SK-N-SH (cell line): ENCODE measurements around the gene RMND1. TPM values are rescaled to one million over a fixed set of nuclear protein-coding genes. Genes with fewer than 3 reads are reported as not detected.
A peak's percentile ranks its signal among the peaks of the same experiment; 100 is the strongest.

ENCODE experiments used
- CTCF ChIA-PET: fragments of 300-600, 350-600 bp; formaldehyde crosslinking; extraction: SDS; loops from one replicate; lab custom pipeline; 2021; lab: Yijun Ruan, JAX
- POLR2A ChIA-PET: fragments of 350-600 bp; sonication (Branson Sonifier 250); formaldehyde crosslinking; extraction: SDS; loops from one replicate; lab custom pipeline; 2020; ENCODE audit warnings: antibody characterized with exemption, inconsistent platforms; lab: Yijun Ruan, JAX
- DNase-seq: peaks from one replicate; pipeline ENCODE4 v3.0.0; 2012
- H2AFZ ChIP-seq: fragments of 200-600 bp; sonication (generic); 2 replicates; pipeline ENCODE4 v1.8.1; 2016; ENCODE audit warnings: antibody characterized with exemption, mild to moderate bottlenecking, low read depth
- H3F3A ChIP-seq: fragments of 200-600 bp; sonication (generic); replicated peaks from 2 replicates; pipeline ENCODE3; 2016; ENCODE audit warnings: antibody characterized with exemption, mild to moderate bottlenecking; ENCODE audit not compliant: insufficient read depth
- H3K27ac ChIP-seq, 2 experiments: fragments of 200-500 bp in 1 of 2; fragments of 200-600 bp in 1 of 2; sonication (Bioruptor generic) in 1 of 2; sonication (generic), shearing (Covaris generic) in 1 of 2; 2 replicates each; pipeline versions ENCODE4 v1.5.1 to v1.6.1; 2014 to 2016; ENCODE audit warnings: low read depth in 2 of 2, inconsistent platforms in 1 of 2, low read length in 1 of 2, mild to moderate bottlenecking in 1 of 2, mixed read lengths in 1 of 2
- H3K27me3 ChIP-seq: fragments of 200-600 bp; sonication (generic), shearing (Covaris generic); 2 replicates; pipeline ENCODE4 v1.6.1; 2016; ENCODE audit warnings: mixed run types; ENCODE audit not compliant: insufficient read depth
- H3K36me3 ChIP-seq, 2 experiments: fragments of 200-500 bp in 1 of 2; fragments of 200-600 bp in 1 of 2; sonication (Bioruptor generic) in 1 of 2; sonication (generic) in 1 of 2; replicated peaks in 1 of 2; 2 replicates each; pipeline versions ENCODE3 to v1.5.1; 2014 to 2016; ENCODE audit warnings: low read length in 1 of 2, mild to moderate bottlenecking in 1 of 2; ENCODE audit not compliant: insufficient read depth in 2 of 2, control insufficient read depth in 1 of 2
- H3K4me1 ChIP-seq, 2 experiments: fragments of 200-500 bp in 1 of 2; fragments of 200-600 bp in 1 of 2; sonication (Bioruptor generic) in 1 of 2; sonication (generic), shearing (Covaris generic) in 1 of 2; 2 replicates each; pipeline versions ENCODE4 v1.5.1 to v1.6.1; 2014 to 2016; ENCODE audit warnings: low read depth in 1 of 2, low read length in 1 of 2, mixed run types in 1 of 2; ENCODE audit not compliant: insufficient read depth in 2 of 2, control insufficient read depth in 1 of 2
- H3K4me2 ChIP-seq: fragments of 200-600 bp; sonication (generic), shearing (Covaris generic); 2 replicates; pipeline ENCODE4 v1.6.1; 2017; ENCODE audit warnings: mixed run types
- H3K4me3 ChIP-seq, 2 experiments: fragments of 200-500 bp in 1 of 2; fragments of 200-600 bp in 1 of 2; sonication (Bioruptor generic) in 1 of 2; sonication (generic), shearing (Covaris generic) in 1 of 2; 2 replicates each; pipeline versions ENCODE4 v1.5.1 to v1.8.1; 2014 to 2016; ENCODE audit warnings: low read depth in 2 of 2, inconsistent platforms in 1 of 2, low read length in 1 of 2, mild to moderate bottlenecking in 1 of 2, mixed read lengths in 1 of 2, moderate library complexity in 1 of 2
- H3K79me2 ChIP-seq: fragments of 200-600 bp; sonication (generic); 2 replicates; pipeline ENCODE4 v1.8.1; 2017; ENCODE audit warnings: mild to moderate bottlenecking; ENCODE audit not compliant: insufficient read depth
- H3K9ac ChIP-seq: fragments of 200-600 bp; sonication (generic); 2 replicates; pipeline ENCODE4 v1.6.1; 2017; ENCODE audit warnings: mixed run types
- H3K9me2 ChIP-seq: fragments of 200-600 bp; sonication (generic); 2 replicates; pipeline ENCODE4 v1.6.1; 2017; ENCODE audit warnings: mixed run types
- H3K9me3 ChIP-seq: fragments of 200-600 bp; sonication (generic); 2 replicates; pipeline ENCODE4 v1.6.1; 2017; ENCODE audit warnings: mixed run types, mild to moderate bottlenecking, moderate library complexity
- H4K20me1 ChIP-seq: fragments of 200-600 bp; sonication (generic); 2 replicates; pipeline ENCODE4 v1.6.1; 2017; ENCODE audit warnings: mild to moderate bottlenecking, mixed run types; ENCODE audit not compliant: insufficient read depth
- CHD2 ChIP-seq: fragments of 150-350 bp; IDR thresholded peaks from 2 replicates; pipeline ENCODE4 v1.6.1; 2018; ENCODE audit warnings: low read length; ENCODE audit not compliant: partially characterized antibody
- ELF1 ChIP-seq: IDR thresholded peaks from 2 replicates; pipeline ENCODE4 v1.4.0; 2012
- EP300 ChIP-seq, 2 experiments: IDR thresholded peaks; 2 replicates each; pipeline versions ENCODE4 v1.4.0 to v1.6.1; 2012; ENCODE audit warnings: borderline replicate concordance in 1 of 2, low read depth in 1 of 2, low read length in 1 of 2
- EZH2phosphoT487 ChIP-seq: fragments of 200-600 bp; sonication (generic); IDR thresholded peaks from 2 replicates; pipeline ENCODE4 v1.6.1; 2017; ENCODE audit warnings: low read depth, mixed run types, mild to moderate bottlenecking, antibody characterized with exemption, moderate library complexity, borderline replicate concordance
- FOSL2 ChIP-seq: IDR thresholded peaks from 2 replicates; pipeline ENCODE4 v1.4.0; 2012; ENCODE audit warnings: low read depth, mild to moderate bottlenecking, moderate library complexity, borderline replicate concordance
- FOXJ3 ChIP-seq: sonication (generic); formaldehyde crosslinking; IDR thresholded peaks from 2 replicates; pipeline ENCODE4 v1.5.1; 2020; ENCODE audit warnings: mild to moderate bottlenecking, missing genetic modification reagents
- GABPA ChIP-seq: IDR thresholded peaks from 2 replicates; pipeline ENCODE4 v1.4.0; 2012; ENCODE audit warnings: low read depth, mild to moderate bottlenecking
- GATA2 ChIP-seq: sonication (generic); formaldehyde crosslinking; IDR thresholded peaks from 2 replicates; pipeline ENCODE4 v1.5.0; 2020; ENCODE audit warnings: mild to moderate bottlenecking, missing genetic modification reagents
- JUND ChIP-seq: IDR thresholded peaks from 2 replicates; pipeline ENCODE4 v1.4.0; 2012
- NFIC ChIP-seq: IDR thresholded peaks from 2 replicates; pipeline ENCODE4 v1.4.0; 2012; ENCODE audit warnings: borderline replicate concordance
- NRF1 ChIP-seq: IDR thresholded peaks from 2 replicates; pipeline ENCODE4 v1.6.1; 2012; ENCODE audit warnings: low read depth, mild to moderate bottlenecking, low read length
- POLR2AphosphoS5 ChIP-seq: IDR thresholded peaks from 2 replicates; pipeline ENCODE4 v1.6.1; 2012; ENCODE audit warnings: low read depth, low read length
- RAD21 ChIP-seq: IDR thresholded peaks from 2 replicates; pipeline ENCODE4 v1.6.1; 2012; ENCODE audit warnings: mild to moderate bottlenecking, low read length
- RCOR1 ChIP-seq: fragments of 150-350 bp; IDR thresholded peaks from 2 replicates; pipeline ENCODE4 v1.6.1; 2017; ENCODE audit warnings: antibody characterized with exemption, low read length
- RFX5 ChIP-seq: IDR thresholded peaks from 2 replicates; pipeline ENCODE4 v1.6.1; 2012; ENCODE audit warnings: mild to moderate bottlenecking, improper control_type of control experiment, low read length
- RXRA ChIP-seq: IDR thresholded peaks from 2 replicates; pipeline ENCODE4 v1.4.0; 2012; ENCODE audit warnings: low read depth, mild to moderate bottlenecking, borderline replicate concordance
- SMC3 ChIP-seq: IDR thresholded peaks from 2 replicates; pipeline ENCODE4 v1.6.1; 2012; ENCODE audit warnings: low read depth, low read length, improper control_type of control experiment
- TAF1 ChIP-seq: IDR thresholded peaks from 2 replicates; pipeline ENCODE4 v1.6.1; 2012; ENCODE audit warnings: low read depth, mild to moderate bottlenecking, low read length, moderate library complexity, borderline replicate concordance
- TCF12 ChIP-seq: IDR thresholded peaks from 2 replicates; pipeline ENCODE4 v1.4.0; 2012
- TEAD4 ChIP-seq: IDR thresholded peaks from 2 replicates; pipeline ENCODE4 v1.4.0; 2012; ENCODE audit warnings: mild to moderate bottlenecking, borderline replicate concordance; ENCODE audit not compliant: insufficient read depth
- YY1 ChIP-seq: IDR thresholded peaks from 2 replicates; pipeline ENCODE4 v1.4.0; 2012; ENCODE audit warnings: low read depth, mild to moderate bottlenecking
- WGBS: methylation state at CpG from one replicate; pipeline ENCODE4 v1.1.6; 2017; ENCODE audit warnings: low lambda C conversion rate; 5-methylcytosine and 5-hydroxymethylcytosine counted together
- polyA plus RNA-seq, 3 experiments: library from polyadenylated mRNA; depleted of rRNA; stranded (reverse); fragments of >200 nt; gene quantifications; 2 replicates each; pipeline ENCODE4 v1.2.3, GENCODE V29; 2012
- TF ChIP-seq, protein P1 (sequence below): fragments of 150-350 bp; IDR thresholded peaks from 2 replicates; pipeline ENCODE4 v1.6.1; 2016; ENCODE audit warnings: mild to moderate bottlenecking, low read depth, low read length
- TF ChIP-seq, protein P2 (sequence below): fragments of 150-350 bp; IDR thresholded peaks from 2 replicates; pipeline ENCODE4 v1.6.1; 2017; ENCODE audit warnings: antibody characterized with exemption, low read length, low read depth, borderline replicate concordance
- TF ChIP-seq, protein P3 (sequence below): IDR thresholded peaks from 2 replicates; pipeline ENCODE4 v1.4.0; 2012; ENCODE audit warnings: low read depth, borderline replicate concordance

Gene RMND1
- polyA plus RNA-seq, 1 of the 3 experiments (the other 2 are of a cell fraction), result 14.8 TPM

DNA sequence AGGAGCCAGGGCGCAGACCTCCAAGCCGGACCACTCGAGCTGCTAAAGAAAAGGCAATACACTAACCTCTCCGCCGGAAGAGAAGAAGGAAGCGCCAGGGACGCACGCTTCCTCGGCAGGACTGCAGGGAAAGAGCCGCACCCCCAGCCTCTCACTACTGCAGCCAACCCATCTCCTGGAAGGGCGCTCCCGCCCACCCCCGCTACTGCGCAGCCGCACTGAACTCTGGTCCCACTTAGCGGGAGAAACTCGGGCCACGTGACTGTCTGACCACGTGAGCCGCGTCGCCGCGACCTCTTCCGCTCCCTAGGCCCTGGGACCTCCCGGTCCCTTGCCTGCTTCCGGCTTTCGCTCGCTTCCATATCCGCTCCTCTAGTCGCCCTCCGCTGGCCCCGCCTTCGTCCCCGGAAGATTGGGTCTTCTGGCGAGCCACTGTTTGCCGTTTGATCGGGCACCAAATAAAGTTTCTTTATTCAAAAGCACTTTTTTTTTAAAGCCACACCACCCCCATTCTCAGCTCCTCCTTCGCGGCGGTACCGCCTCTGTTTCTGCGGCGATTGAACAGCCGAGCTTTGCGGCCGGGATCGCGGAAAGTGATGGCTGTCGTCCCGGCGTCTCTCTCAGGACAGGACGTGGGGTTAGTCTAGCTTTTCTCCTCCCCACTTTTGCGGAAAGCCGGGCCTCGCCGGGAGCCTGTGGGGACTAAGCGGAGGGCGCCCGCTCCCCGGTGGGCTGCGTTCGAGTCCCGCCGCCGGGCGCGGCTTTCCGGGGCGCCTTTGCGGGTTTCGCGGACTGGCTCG lies at the start of gene RMND1 (continued):
- TF ChIP-seq RXRA (no peak), YY1 (peak; percentile 72), FOXJ3 (CRISPR knock-in tag) (peak; percentile 68; the same call in 1 of the 2 replicates), TEAD4 (no peak), NFIC (no peak), NRF1 (peak; percentile 81), CHD2 (peak; percentile 81), JUND (0 out of 2 replicates have a peak, but pooled peaks have one; percentile 17), SMC3 (no peak), GABPA (peak; percentile 90)
- TF ChIP-seq, protein P1, sequence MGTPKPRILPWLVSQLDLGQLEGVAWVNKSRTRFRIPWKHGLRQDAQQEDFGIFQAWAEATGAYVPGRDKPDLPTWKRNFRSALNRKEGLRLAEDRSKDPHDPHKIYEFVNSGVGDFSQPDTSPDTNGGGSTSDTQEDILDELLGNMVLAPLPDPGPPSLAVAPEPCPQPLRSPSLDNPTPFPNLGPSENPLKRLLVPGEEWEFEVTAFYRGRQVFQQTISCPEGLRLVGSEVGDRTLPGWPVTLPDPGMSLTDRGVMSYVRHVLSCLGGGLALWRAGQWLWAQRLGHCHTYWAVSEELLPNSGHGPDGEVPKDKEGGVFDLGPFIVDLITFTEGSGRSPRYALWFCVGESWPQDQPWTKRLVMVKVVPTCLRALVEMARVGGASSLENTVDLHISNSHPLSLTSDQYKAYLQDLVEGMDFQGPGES, result no peak
- TF ChIP-seq, protein P2, sequence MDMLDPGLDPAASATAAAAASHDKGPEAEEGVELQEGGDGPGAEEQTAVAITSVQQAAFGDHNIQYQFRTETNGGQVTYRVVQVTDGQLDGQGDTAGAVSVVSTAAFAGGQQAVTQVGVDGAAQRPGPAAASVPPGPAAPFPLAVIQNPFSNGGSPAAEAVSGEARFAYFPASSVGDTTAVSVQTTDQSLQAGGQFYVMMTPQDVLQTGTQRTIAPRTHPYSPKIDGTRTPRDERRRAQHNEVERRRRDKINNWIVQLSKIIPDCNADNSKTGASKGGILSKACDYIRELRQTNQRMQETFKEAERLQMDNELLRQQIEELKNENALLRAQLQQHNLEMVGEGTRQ, result peak; percentile 99

DNA sequence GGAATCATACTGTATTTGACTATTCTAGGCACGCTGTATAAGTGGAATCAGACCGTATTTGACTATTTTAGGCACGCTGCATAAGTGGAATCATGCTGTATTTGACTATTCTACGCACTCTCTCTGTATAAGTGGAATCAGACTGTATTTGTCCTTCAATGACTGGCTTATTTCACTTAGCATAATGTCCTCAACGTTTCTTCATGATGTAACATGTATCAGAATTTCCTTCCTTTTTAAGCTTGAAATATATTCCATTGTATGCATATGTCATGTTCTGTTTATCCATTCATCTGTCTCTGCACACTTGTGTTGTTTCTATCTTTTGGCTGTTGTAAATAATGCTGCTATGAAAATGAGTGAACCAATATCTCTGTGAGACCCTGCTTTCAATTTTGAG lies 47.6 kb upstream of the RMND1 start:
- H3K36me3 ChIP-seq, result no peaks in the 10 kb centered on the region
- H3K27ac ChIP-seq, result no peak overlapping the region
- H3K9me3 ChIP-seq, result no peaks in the 10 kb centered on the region
- H3K27me3 ChIP-seq, result peaks cover 13% of the 10 kb centered on the region; the same call in 1 of the 2 replicates
- DNase-seq, result no peak
- H3K4me3 ChIP-seq, result no peak overlapping the region
- no peaks in the 10 kb centered on the region for H4K20me1 ChIP-seq
- no peaks in the 10 kb centered on the region for H3K4me1 ChIP-seq
- H2AFZ ChIP-seq, result no peak overlapping the region
- no peaks in the 10 kb centered on the region for H3K79me2 ChIP-seq
- POLR2A ChIA-PET, result no interaction called here
- H3K9ac ChIP-seq, result no peak overlapping the region
- 8% methylated on average over 5 of the region's 5 CpGs for WGBS
- CTCF ChIA-PET, result no interaction called here
- no peak overlapping the region for H3K4me2 ChIP-seq
- TF ChIP-seq EP300 (IDR thresholded peaks at IDR 0.05; ENCODE audit: borderline replicate concordance in 1 of 2, low read depth in 1 of 2, low read length in 1 of 2) (no peak), FOSL2 (no peak), TCF12 (no peak), NRF1 (no peak), NFIC (no peak), EZH2phosphoT487 (no peak), RAD21 (no peak), GABPA (no peak), JUND (no peak), RCOR1 (no peak), POLR2AphosphoS5 (no peak), RFX5 (no peak), YY1 (no peak), GATA2 (CRISPR knock-in tag) (no peak), TAF1 (no peak), ELF1 (no peak), CHD2 (no peak), FOXJ3 (CRISPR knock-in tag) (no peak)
- TF ChIP-seq, protein P1, result no peak
- TF ChIP-seq, protein P3, sequence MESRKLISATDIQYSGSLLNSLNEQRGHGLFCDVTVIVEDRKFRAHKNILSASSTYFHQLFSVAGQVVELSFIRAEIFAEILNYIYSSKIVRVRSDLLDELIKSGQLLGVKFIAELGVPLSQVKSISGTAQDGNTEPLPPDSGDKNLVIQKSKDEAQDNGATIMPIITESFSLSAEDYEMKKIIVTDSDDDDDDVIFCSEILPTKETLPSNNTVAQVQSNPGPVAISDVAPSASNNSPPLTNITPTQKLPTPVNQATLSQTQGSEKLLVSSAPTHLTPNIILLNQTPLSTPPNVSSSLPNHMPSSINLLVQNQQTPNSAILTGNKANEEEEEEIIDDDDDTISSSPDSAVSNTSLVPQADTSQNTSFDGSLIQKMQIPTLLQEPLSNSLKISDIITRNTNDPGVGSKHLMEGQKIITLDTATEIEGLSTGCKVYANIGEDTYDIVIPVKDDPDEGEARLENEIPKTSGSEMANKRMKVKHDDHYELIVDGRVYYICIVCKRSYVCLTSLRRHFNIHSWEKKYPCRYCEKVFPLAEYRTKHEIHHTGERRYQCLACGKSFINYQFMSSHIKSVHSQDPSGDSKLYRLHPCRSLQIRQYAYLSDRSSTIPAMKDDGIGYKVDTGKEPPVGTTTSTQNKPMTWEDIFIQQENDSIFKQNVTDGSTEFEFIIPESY, result no peak
- H3K9me2 ChIP-seq, result no peaks in the 10 kb centered on the region
- H3F3A ChIP-seq, result no peaks in the 10 kb centered on the region
